H1 (cell line): ENCODE measurements around the gene AAR2. TPM values are rescaled to one million over a fixed set of nuclear protein-coding genes. Genes with fewer than 3 reads are reported as not detected.

Experiments used
- CTCF ChIA-PET: fragments of 300-600 bp; sonication (Branson Sonifier 250); formaldehyde crosslinking; loops from one replicate; lab custom pipeline; 2021; ENCODE audit not compliant: partially characterized antibody; lab: Charles Lee
- POLR2A ChIA-PET: fragments of 300-600 bp; sonication (Branson Sonifier 250); formaldehyde crosslinking; loops from one replicate; lab custom pipeline; 2021; ENCODE audit warnings: inconsistent platforms; ENCODE audit not compliant: partially characterized antibody; lab: Charles Lee
- DNase-seq, 2 experiments: peaks; one replicate each; pipeline versions ENCODE4 v3.0.0 to v3.0.0-alpha.2; 2010 to 2022; ENCODE audit warnings: low spot score in 2 of 2, low read depth in 1 of 2, mixed read lengths in 1 of 2
- FAIRE-seq: peaks from 2 replicates; lab custom pipeline; 2011; peaks lifted over from hg19 to GRCh38; lab: Jason Lieb, UNC
- H2AFZ ChIP-seq: 2 replicates; pipeline ENCODE4 v1.8.1; 2012; ENCODE audit warnings: low read length, inconsistent platforms
- H2AK5ac ChIP-seq: 2 replicates; pipeline ENCODE4 v1.6.1; 2013; ENCODE audit warnings: low read depth, low read length
- H2BK120ac ChIP-seq: replicated peaks from 2 replicates; pipeline ENCODE3; 2013; ENCODE audit warnings: low read depth, low read length, inconsistent platforms
- H2BK12ac ChIP-seq: 2 replicates; pipeline ENCODE4 v1.6.1; 2013; ENCODE audit warnings: low read depth, low read length
- H2BK15ac ChIP-seq: 2 replicates; pipeline ENCODE4 v1.6.1; 2013; ENCODE audit warnings: low read length
- H2BK20ac ChIP-seq: 2 replicates; pipeline ENCODE4 v1.6.1; 2013; ENCODE audit warnings: low read length
- H2BK5ac ChIP-seq: 2 replicates; pipeline ENCODE4 v1.6.1; 2013; ENCODE audit warnings: low read depth, low read length
- H3K14ac ChIP-seq: 2 replicates; pipeline ENCODE4 v1.6.1; 2013; ENCODE audit warnings: inconsistent platforms; ENCODE audit not compliant: insufficient read length
- H3K18ac ChIP-seq: 2 replicates; pipeline ENCODE4 v1.6.1; 2013; ENCODE audit warnings: low read length; ENCODE audit errors: extremely low read depth
- H3K23ac ChIP-seq: 2 replicates; pipeline ENCODE4 v1.6.1; 2013; ENCODE audit warnings: inconsistent platforms; ENCODE audit not compliant: insufficient read length
- H3K23me2 ChIP-seq: 2 replicates; pipeline ENCODE4 v1.6.1; 2013; ENCODE audit warnings: low read depth, low read length
- H3K27ac ChIP-seq: 2 replicates; pipeline ENCODE4 v1.6.1; 2011; ENCODE audit warnings: low read depth, low read length, inconsistent platforms
- H3K27me3 ChIP-seq, 4 experiments: replicated peaks in 1 of 4; 1 replicate in 1 of 4; 2 replicates in 3 of 4; pipeline versions ENCODE4 v1.6.1 to v1.8.1; 2011 to 2013; ENCODE audit warnings: low read length in 3 of 4, mild to moderate bottlenecking in 3 of 4, inconsistent platforms in 2 of 4, mixed read lengths in 2 of 4, moderate library complexity in 1 of 4; ENCODE audit not compliant: control insufficient read depth in 3 of 4, insufficient read depth in 3 of 4; ENCODE audit errors: extremely low read depth in 1 of 4
- H3K36me3 ChIP-seq, 4 experiments: 2 replicates each; pipeline versions ENCODE4 v1.6.1 to v1.8.1; 2011 to 2013; ENCODE audit warnings: mild to moderate bottlenecking in 4 of 4, low read length in 3 of 4, moderate library complexity in 2 of 4, control low read depth in 1 of 4, inconsistent platforms in 1 of 4; ENCODE audit not compliant: insufficient read depth in 4 of 4, control insufficient read depth in 2 of 4
- H3K4ac ChIP-seq: replicated peaks from 2 replicates; pipeline ENCODE3; 2013; ENCODE audit warnings: low read length, low read depth, mixed read lengths, inconsistent platforms; ENCODE audit not compliant: insufficient read length
- H3K4me1 ChIP-seq, 4 experiments: replicated peaks in 1 of 4; 1 replicate in 1 of 4; 2 replicates in 3 of 4; pipeline versions ENCODE4 v1.6.1 to v1.8.1; 2011 to 2013; ENCODE audit warnings: low read length in 3 of 4, inconsistent platforms in 2 of 4, mixed read lengths in 1 of 4; ENCODE audit not compliant: insufficient read depth in 4 of 4, control insufficient read depth in 3 of 4
- H3K4me2 ChIP-seq, 2 experiments: 2 replicates each; pipeline versions ENCODE4 v1.6.1 to v1.8.1; 2011 to 2013; ENCODE audit warnings: low read depth in 2 of 2, low read length in 2 of 2, control low read depth in 1 of 2, inconsistent platforms in 1 of 2, mild to moderate bottlenecking in 1 of 2; ENCODE audit not compliant: insufficient read depth in 1 of 2
- H3K4me3 ChIP-seq, 4 experiments: fragments of 200-600, 300-600 bp in 1 of 4; sonication (generic), shearing (Covaris generic), sonication (Bioruptor Twin) in 1 of 4; 2 replicates each; pipeline versions ENCODE4 v1.5.1 to v1.8.1; 2011 to 2016; ENCODE audit warnings: low read length in 4 of 4, low read depth in 3 of 4, control low read depth in 2 of 4, inconsistent platforms in 2 of 4, mild to moderate bottlenecking in 2 of 4, mixed read lengths in 1 of 4, moderate library complexity in 1 of 4; ENCODE audit not compliant: insufficient read depth in 2 of 4; ENCODE audit errors: extremely low read depth in 1 of 4
- H3K56ac ChIP-seq: replicated peaks from 2 replicates; pipeline ENCODE3; 2013; ENCODE audit warnings: low read depth, mild to moderate bottlenecking, mixed read lengths, low read length, inconsistent platforms; ENCODE audit not compliant: insufficient read length
- H3K79me1 ChIP-seq: 2 replicates; pipeline ENCODE4 v1.6.1; 2013; ENCODE audit warnings: low read depth, low read length, control low read depth
- H3K79me2 ChIP-seq, 2 experiments: 2 replicates each; pipeline versions ENCODE4 v1.6.1 to v1.8.1; 2012 to 2013; ENCODE audit warnings: low read length in 2 of 2, mild to moderate bottlenecking in 2 of 2, inconsistent platforms in 1 of 2; ENCODE audit not compliant: insufficient read depth in 2 of 2, control insufficient read depth in 1 of 2
- H3K9ac ChIP-seq, 4 experiments: replicated peaks in 1 of 4; 1 replicate in 1 of 4; 2 replicates in 3 of 4; pipeline versions ENCODE4 v1.6.1 to v1.8.1; 2011 to 2013; ENCODE audit warnings: low read depth in 3 of 4, low read length in 3 of 4, control low read depth in 2 of 4, mild to moderate bottlenecking in 2 of 4, moderate library complexity in 2 of 4, inconsistent platforms in 1 of 4; ENCODE audit errors: extremely low read depth in 1 of 4
- H3K9me3 ChIP-seq, 2 experiments: 2 replicates each; pipeline versions ENCODE4 v1.6.1 to v1.8.1; 2012 to 2013; ENCODE audit warnings: mild to moderate bottlenecking in 2 of 2, moderate library complexity in 2 of 2, control low read depth in 1 of 2, inconsistent platforms in 1 of 2, low read depth in 1 of 2, low read length in 1 of 2, mixed read lengths in 1 of 2; ENCODE audit not compliant: insufficient read depth in 2 of 2
- H4K20me1 ChIP-seq, 2 experiments: replicated peaks in 1 of 2; 2 replicates each; pipeline versions ENCODE3 to v1.8.1; 2011 to 2013; ENCODE audit warnings: inconsistent platforms in 2 of 2, low read length in 2 of 2, mild to moderate bottlenecking in 1 of 2; ENCODE audit not compliant: insufficient read depth in 2 of 2, control insufficient read depth in 1 of 2
- H4K5ac ChIP-seq: 2 replicates; pipeline ENCODE4 v1.6.1; 2013; ENCODE audit warnings: low read length, low read depth, mixed read lengths, inconsistent platforms; ENCODE audit not compliant: insufficient read length
- H4K8ac ChIP-seq: 2 replicates; pipeline ENCODE4 v1.8.0; 2013; ENCODE audit warnings: mild to moderate bottlenecking, moderate library complexity, low read length, inconsistent platforms; ENCODE audit not compliant: insufficient read depth; ENCODE audit errors: extremely low read depth
- H4K91ac ChIP-seq: replicated peaks from 2 replicates; pipeline ENCODE3; 2013; ENCODE audit warnings: low read length, mixed read lengths, inconsistent platforms; ENCODE audit not compliant: insufficient read length
- SAP30 ChIP-seq: fragments of 300-600 bp; sonication (generic); IDR thresholded peaks from 2 replicates; pipeline ENCODE4 v1.7.1; 2012; ENCODE audit warnings: low read length, moderate library complexity, mild to moderate bottlenecking, inconsistent platforms; ENCODE audit not compliant: insufficient read depth, insufficient replicate concordance
- SUZ12 ChIP-seq: fragments of 200-600 bp; sonication (generic); IDR thresholded peaks from 2 replicates; pipeline ENCODE4 v1.6.1; 2012; ENCODE audit warnings: mild to moderate bottlenecking, inconsistent platforms, low read length, moderate library complexity, mixed read lengths
- WGBS, 2 experiments: shearing (Covaris generic) in 1 of 2; methylation state at CpG; one replicate each; pipeline versions ENCODE4 v1.1.6 to v1.1.7; 2013 to 2015; ENCODE audit warnings: low lambda C conversion rate in 2 of 2, mixed read lengths in 2 of 2, inconsistent platforms in 1 of 2, low coverage in 1 of 2, missing lambda C conversion rate in 1 of 2; ENCODE audit not compliant: insufficient replicate concordance in 2 of 2, insufficient coverage in 1 of 2, insufficient read length in 1 of 2; ENCODE audit errors: extremely low coverage in 1 of 2, missing lambda C conversion rate in 1 of 2; 5-methylcytosine and 5-hydroxymethylcytosine counted together
- polyA plus RNA-seq, 7 experiments: library from polyadenylated mRNA; depleted of rRNA in 3 of 7; stranded (reverse) in 5 of 7; unstranded in 2 of 7; fragments of >200 nt in 5 of 7; fragments of 200-250 nt in 2 of 7; gene quantifications; 1 replicate in 5 of 7; 2 replicates in 1 of 7; 4 replicates in 1 of 7; pipeline versions ENCODE4 v1.2.1 to v1.2.3, GENCODE V29; 2011 to 2013; ENCODE audit warnings: missing spikeins in 2 of 7, mixed read lengths in 2 of 7
- total RNA-seq: library from RNA; stranded (reverse); fragmentation: NEBNext Ultra II Directional; extraction: Animal tissue kit (Norgen Biotek cat#: 25700); gene quantifications from 2 replicates; pipeline ENCODE4 v1.2.1, GENCODE V29; 2021

Gene AAR2
- total and polyA plus RNA-seq, 2 of the 8 experiments (the other 6 are each of a cell fraction or from before 2014, with no cell fraction given): 25.5 to 36.1 TPM

- no peak overlapping the region for H3K56ac ChIP-seq
- no peak overlapping the region for H3K14ac ChIP-seq
- H2AK5ac ChIP-seq: no peak overlapping the region
- H3K79me2 ChIP-seq: no peaks in the 10 kb centered on the region
- ChIA-PET POLR2A (no interaction called here), CTCF (interaction anchor here (0.6 to 8.9 kb wide), 9 partner anchors 8 to 242 kb away, joined by 3 to 114 read pairs (median 4); no protein-coding TSS in a partner anchor)
- H4K20me1 ChIP-seq: peaks cover 0 to 2% of the 10 kb centered on the region in 2 experiments
- DNase-seq (no peak), FAIRE-seq (no peak)
- H4K8ac ChIP-seq: no peak overlapping the region
- H3K4ac ChIP-seq: no peak overlapping the region
- H2BK12ac ChIP-seq: no peak overlapping the region
- no peaks in the 10 kb centered on the region for H3K27me3 ChIP-seq
- 89% methylated on average over 10 of the region's 10 CpGs; no CpG with 5 or more reads in 1 of the 2 experiments for WGBS, 2 experiments
- H3K9ac ChIP-seq: no peak overlapping the region
- H3K23me2 ChIP-seq: no peaks in the 10 kb centered on the region
- H3K4me1 ChIP-seq: no peaks in the 10 kb centered on the region
- H3K23ac ChIP-seq: no peak overlapping the region
- no peaks in the 10 kb centered on the region for H3K79me1 ChIP-seq
- H2BK15ac ChIP-seq: no peak overlapping the region
- H3K27ac ChIP-seq: no peak overlapping the region
- H3K4me3 ChIP-seq: no peak overlapping the region
- H3K9me3 ChIP-seq: no peaks in the 10 kb centered on the region
- H2BK5ac ChIP-seq: no peak overlapping the region
- H3K18ac ChIP-seq: no peak overlapping the region
- no peak overlapping the region for H2AFZ ChIP-seq
- H4K91ac ChIP-seq: no peak overlapping the region
- no peak overlapping the region for H2BK20ac ChIP-seq
- no peak overlapping the region for H4K5ac ChIP-seq
- H2BK120ac ChIP-seq: no peak overlapping the region
- no peak overlapping the region for H3K4me2 ChIP-seq
- H3K36me3 ChIP-seq: peaks cover 0 to 2% (median under 1%) of the 10 kb centered on the region in 4 experiments; a peak in 2 of 8 replicates
- TF ChIP-seq SAP30: no peak
- no peak for TF ChIP-seq SUZ12
Measured at GRCh38 chr20:36193977-36194712, 42.1 kb upstream of the AAR2 start.
